Activated CD4-positive, alpha-beta memory T cell treated with anti-CD3 and anti-CD28 coated beads, Interleukin-2, amount 10 ng/mL, durations not matched to agents 7 days and 5 days (primary cell): ENCODE results near the gene FAM222A. TPM values are rescaled to one million over a fixed set of nuclear protein-coding genes. Genes with fewer than 3 reads are reported as not detected.

Experiments
- CTCF ChIA-PET: fragments of 350-600 bp; sonication (Branson Sonifier 250); formaldehyde crosslinking; loops from one replicate; lab custom pipeline; 2021; ENCODE audit warnings: antibody characterized with exemption, inconsistent platforms; lab: Charles Lee
- POLR2A ChIA-PET: fragments of 350-600 bp; sonication (Branson Sonifier 250); formaldehyde crosslinking; loops from one replicate; lab custom pipeline; 2021; ENCODE audit warnings: antibody characterized with exemption; lab: Charles Lee
- DNase-seq: peaks from one replicate; pipeline ENCODE4 v3.0.0-alpha.2; 2020
- H3K27ac Mint-ChIP-seq: one replicate; pipeline ENCODE4 v1.8.0; 2021; ENCODE audit warnings: mild to moderate bottlenecking, mixed read lengths
- H3K27me3 Mint-ChIP-seq: one replicate; pipeline ENCODE4 v1.8.0; 2021; ENCODE audit warnings: mixed read lengths
- H3K36me3 Mint-ChIP-seq: one replicate; pipeline ENCODE4 v1.8.0; 2021; ENCODE audit warnings: low read depth, mixed read lengths
- H3K4me1 Mint-ChIP-seq: one replicate; pipeline ENCODE4 v1.8.0; 2021; ENCODE audit warnings: mixed read lengths
- H3K4me3 Mint-ChIP-seq: one replicate; pipeline ENCODE4 v1.8.0; 2021; ENCODE audit warnings: mild to moderate bottlenecking, mixed read lengths
- H3K9me3 Mint-ChIP-seq: one replicate; pipeline ENCODE4 v1.8.0; 2021; ENCODE audit warnings: mixed read lengths
- total RNA-seq, 2 experiments: library from RNA; stranded (reverse); gene quantifications; one replicate each; pipeline ENCODE4 v1.2.3, GENCODE V29; 2021

Gene FAM222A
- total RNA-seq, 2 experiments from 2014 or later, result 0.28 to 0.43 TPM

- POLR2A ChIA-PET, result no interaction called here
- CTCF ChIA-PET, result interaction anchor here (0.6 kb wide), 1 partner anchor 24 kb away, joined by 3 read pairs; no protein-coding TSS in a partner anchor
- Mint-ChIP-seq H3K9me3 (no peaks in the 10 kb centered on the region), H3K4me1 (no peaks in the 10 kb centered on the region), H3K36me3 (no peaks in the 10 kb centered on the region), H3K27me3 (peaks cover 4% of the 10 kb centered on the region), H3K4me3 (no peak overlapping the region), H3K27ac (no peak overlapping the region)
- no peak for DNase-seq
Observed at GRCh38 chr12:109814600-109815150, 101.0 kb downstream of the FAM222A start.

- Mint-ChIP-seq H3K27ac (no peak overlapping the region), H3K27me3 (peaks cover 4% of the 10 kb centered on the region), H3K4me3 (no peak overlapping the region), H3K4me1 (no peaks in the 10 kb centered on the region), H3K36me3 (no peaks in the 10 kb centered on the region), H3K9me3 (no peaks in the 10 kb centered on the region)
- no peak for DNase-seq
- ChIA-PET POLR2A (no interaction called here), CTCF (interaction anchor here (1.1 kb wide), 1 partner anchor 11 kb away, joined by 3 read pairs; no protein-coding TSS in a partner anchor)
Observed at GRCh38 chr12:109815225-109815624, 101.6 kb downstream of the FAM222A start.

- H3K27ac Mint-ChIP-seq, result no peak overlapping the region
- CTCF ChIA-PET, result interaction anchor here (0.6 to 1.1 kb wide), 2 partner anchors 10 to 12 kb away, joined by 3 read pairs; no protein-coding TSS in a partner anchor
- no peaks in the 10 kb centered on the region for H3K4me1 Mint-ChIP-seq
- H3K4me3 Mint-ChIP-seq, result no peak overlapping the region
- H3K36me3 Mint-ChIP-seq, result no peaks in the 10 kb centered on the region
- POLR2A ChIA-PET, result no interaction called here
- DNase-seq, result no peak
- no peaks in the 10 kb centered on the region for H3K9me3 Mint-ChIP-seq
- peaks cover 4% of the 10 kb centered on the region for H3K27me3 Mint-ChIP-seq
Observed at GRCh38 chr12:109815757-109816617, 102.4 kb downstream of the FAM222A start.

GRCh38 chr12:109816870-109817269, 103.2 kb downstream of the FAM222A start:
- POLR2A ChIA-PET, result no interaction called here
- CTCF ChIA-PET, result no interaction called here
- H3K36me3 Mint-ChIP-seq, result no peaks in the 10 kb centered on the region
- no peak for DNase-seq
- no peak overlapping the region for H3K27ac Mint-ChIP-seq
- H3K27me3 Mint-ChIP-seq, result peaks cover 6% of the 10 kb centered on the region
- H3K4me3 Mint-ChIP-seq, result no peak overlapping the region
- no peaks in the 10 kb centered on the region for H3K4me1 Mint-ChIP-seq
- H3K9me3 Mint-ChIP-seq, result no peaks in the 10 kb centered on the region

- no peaks in the 10 kb centered on the region for H3K9me3 Mint-ChIP-seq
- CTCF ChIA-PET, result no interaction called here
- DNase-seq, result no peak
- peaks cover 6% of the 10 kb centered on the region for H3K27me3 Mint-ChIP-seq
- POLR2A ChIA-PET, result no interaction called here
- no peak overlapping the region for H3K4me3 Mint-ChIP-seq
- no peaks in the 10 kb centered on the region for H3K36me3 Mint-ChIP-seq
- no peaks in the 10 kb centered on the region for H3K4me1 Mint-ChIP-seq
- no peak overlapping the region for H3K27ac Mint-ChIP-seq
Observed at GRCh38 chr12:109817627-109818231, 104.1 kb downstream of the FAM222A start.

GRCh38 chr12:109818253-109818652, 104.6 kb downstream of the FAM222A start:
- no peak overlapping the region for H3K4me3 Mint-ChIP-seq
- H3K4me1 Mint-ChIP-seq, result no peaks in the 10 kb centered on the region
- DNase-seq, result no peak
- peaks cover 6% of the 10 kb centered on the region for H3K27me3 Mint-ChIP-seq
- POLR2A ChIA-PET, result no interaction called here
- no peak overlapping the region for H3K27ac Mint-ChIP-seq
- no peaks in the 10 kb centered on the region for H3K9me3 Mint-ChIP-seq
- CTCF ChIA-PET, result no interaction called here
- no peaks in the 10 kb centered on the region for H3K36me3 Mint-ChIP-seq

- Mint-ChIP-seq H3K36me3 (no peaks in the 10 kb centered on the region), H3K27me3 (peaks cover 6% of the 10 kb centered on the region), H3K4me3 (no peak overlapping the region), H3K27ac (no peak overlapping the region), H3K9me3 (no peaks in the 10 kb centered on the region), H3K4me1 (no peaks in the 10 kb centered on the region)
- ChIA-PET CTCF (no interaction called here), POLR2A (no interaction called here)
- DNase-seq, result no peak
Observed at GRCh38 chr12:109818905-109819500, 105.4 kb downstream of the FAM222A start.

Other genes with a start within 250 kb of the FAM222A start
- 10 to 100 TPM; 44.1 to 45.2 TPM for gene KCTD10, start 236.5 kb upstream of the FAM222A start, total RNA-seq
- gene UBE3B, start 236.2 kb upstream of the FAM222A start, total RNA-seq, result 10 to 100 TPM; 35.2 to 37.5 TPM
- gene MMAB, start 140.3 kb upstream of the FAM222A start, total RNA-seq, result 10 to 100 TPM; 36.0 to 38.0 TPM
- 10 to 100 TPM; 22.1 to 26.3 TPM for gene MVK, start 140.0 kb upstream of the FAM222A start, total RNA-seq
- not detected for gene TRPV4, start 119.6 kb downstream of the FAM222A start, total RNA-seq
- gene GLTP, start 166.7 kb downstream of the FAM222A start, total RNA-seq, result 10 to 100 TPM; 22.2 to 23.8 TPM
- gene TCHP, start 186.4 kb downstream of the FAM222A start, total RNA-seq, result 10 to 100 TPM; 35.0 to 35.3 TPM